ENCODE data around the gene ABCA1.

GRCh38 chr9:104907278-104907951 is 20.5 kb downstream of the ABCA1 start:
- no peak for TF ChIP-seq CTCF (optimal IDR thresholded peaks at IDR 0.05 in 1 of 3, IDR thresholded peaks at IDR 0.05 in 1 of 3, conservative IDR thresholded peaks at IDR 0.05 in 1 of 3; ENCODE audit: extremely low read depth in 1 of 3, insufficient read depth in 2 of 3, low read length in 3 of 3)
- no peak for TF ChIP-seq EZH2 (IDR thresholded peaks at IDR 0.05; ENCODE audit: low read length)

Data from keratinocyte (primary cell).